SK-N-MC (cell line): ENCODE data around the gene CD59.
"Not testable (repeated sequence)": the region's sequence is repeated elsewhere in the genome, so short reads cannot be mapped to it uniquely, and the experiment has no call there.

Experiments
- DNase-seq: peaks from one replicate; pipeline ENCODE4 v3.0.0-alpha.2; 2011; ENCODE audit warnings: low read depth, low spot score
- H3K27ac ChIP-seq: fragments of 200-600 bp; sonication (generic); 2 replicates; pipeline ENCODE4 v1.5.1; 2016; ENCODE audit warnings: mixed run types
- H3K36me3 ChIP-seq: fragments of 200-600 bp; sonication (generic); 2 replicates; pipeline ENCODE4 v1.6.1; 2017; ENCODE audit warnings: antibody characterized with exemption, low read length, mixed read lengths; ENCODE audit not compliant: insufficient read depth
- H3K4me3 ChIP-seq: fragments of 200-600 bp; sonication (generic); 2 replicates; pipeline ENCODE4 v1.5.1; 2016
- H3K9ac ChIP-seq: fragments of 200-600 bp; sonication (generic); 2 replicates; pipeline ENCODE4 v1.8.0; 2017; ENCODE audit warnings: mixed run types, mixed read lengths; ENCODE audit not compliant: insufficient read length
- H3K9me3 ChIP-seq: fragments of 200-600 bp; sonication (generic); 2 replicates; pipeline ENCODE4 v1.6.1; 2017; ENCODE audit warnings: low read depth, mild to moderate bottlenecking, antibody characterized with exemption, low read length, moderate library complexity, mixed read lengths
- EZH2 ChIP-seq: fragments of 200-600 bp; sonication (generic); IDR thresholded peaks from one replicate; pipeline ENCODE4 v1.6.1; 2017; ENCODE audit warnings: antibody characterized with exemption
- FOXP2 ChIP-seq: optimal IDR thresholded peaks from 2 replicates; pipeline ENCODE3; 2011; ENCODE audit warnings: mild to moderate bottlenecking, moderate library complexity; ENCODE audit not compliant: insufficient read depth; ENCODE audit errors: extremely low read length, control extremely low read depth
- POLR2AphosphoS5 ChIP-seq: IDR thresholded peaks from 2 replicates; pipeline ENCODE4 v1.6.1; 2012; ENCODE audit warnings: mild to moderate bottlenecking, low read depth, low read length, borderline replicate concordance

The CD59 gene

GRCh38 chr11:33713151-33713855 is 22.9 kb downstream of the CD59 start:
- no peak overlapping the region for H3K9ac ChIP-seq
- no peak for TF ChIP-seq POLR2AphosphoS5
- TF ChIP-seq FOXP2, result no peak
- no peak for TF ChIP-seq EZH2
- H3K36me3 ChIP-seq, result peaks cover 22% of the 10 kb centered on the region; the same call in 1 of the 2 replicates
- DNase-seq, result no peak
- H3K9me3 ChIP-seq, result no peaks in the 10 kb centered on the region
- H3K27ac ChIP-seq, result no peak overlapping the region; the same call in 1 of the 2 replicates
- H3K4me3 ChIP-seq, result no peak overlapping the region

GRCh38 chr11:33712436-33712835 is 23.8 kb downstream of the CD59 start:
- Histone ChIP-seq H3K27ac (no peak overlapping the region), H3K9me3 (no peaks in the 10 kb centered on the region), H3K36me3 (peaks cover 19% of the 10 kb centered on the region; the same call in 1 of the 2 replicates), H3K4me3 (no peak overlapping the region), H3K9ac (no peak overlapping the region)
- TF ChIP-seq POLR2AphosphoS5, result no peak
- no peak for TF ChIP-seq EZH2
- TF ChIP-seq FOXP2, result no peak
- DNase-seq, result no peak

GRCh38 chr11:33709466-33709865 is 26.8 kb downstream of the CD59 start:
- Histone ChIP-seq H3K9me3 (no peaks in the 10 kb centered on the region), H3K27ac (no peak overlapping the region), H3K36me3 (peaks cover 14% of the 10 kb centered on the region; the same call in 1 of the 2 replicates), H3K9ac (no peak overlapping the region), H3K4me3 (no peak overlapping the region)
- TF ChIP-seq POLR2AphosphoS5 (no peak), EZH2 (no peak), FOXP2 (no peak)
- DNase-seq, result no peak

GRCh38 chr11:33708985-33709384 is 27.2 kb downstream of the CD59 start:
- DNase-seq, result no peak
- Histone ChIP-seq H3K27ac (no peak overlapping the region), H3K36me3 (peaks cover 12% of the 10 kb centered on the region; the same call in 1 of the 2 replicates), H3K9ac (no peak overlapping the region), H3K9me3 (no peaks in the 10 kb centered on the region), H3K4me3 (no peak overlapping the region)
- TF ChIP-seq FOXP2 (no peak), EZH2 (no peak), POLR2AphosphoS5 (no peak)

GRCh38 chr11:33707831-33708230 is 28.4 kb downstream of the CD59 start:
- not testable (repeated sequence) for H3K9me3 ChIP-seq, H3K9ac ChIP-seq, H3K27ac ChIP-seq, H3K4me3 ChIP-seq, DNase-seq
- H3K36me3 ChIP-seq, result peaks cover 10% of the 10 kb centered on the region; the same call in 1 of the 2 replicates

- Histone ChIP-seq H3K9ac (no peak overlapping the region), H3K36me3 (peaks cover 10% of the 10 kb centered on the region; the same call in 1 of the 2 replicates), H3K27ac (no peak overlapping the region), H3K9me3 (no peaks in the 10 kb centered on the region), H3K4me3 (no peak overlapping the region)
- TF ChIP-seq POLR2AphosphoS5, result no peak
- no peak for TF ChIP-seq EZH2
- TF ChIP-seq FOXP2, result no peak
- no peak for DNase-seq
Observed at GRCh38 chr11:33706966-33707365, 29.3 kb downstream of the CD59 start.

GRCh38 chr11:33706546-33706945 is 29.7 kb downstream of the CD59 start:
- Histone ChIP-seq H3K27ac (no peak overlapping the region), H3K9ac (no peak overlapping the region), H3K36me3 (peaks cover 10% of the 10 kb centered on the region; the same call in 1 of the 2 replicates), H3K4me3 (no peak overlapping the region), H3K9me3 (no peaks in the 10 kb centered on the region)
- no peak for DNase-seq
- no peak for TF ChIP-seq EZH2
- TF ChIP-seq POLR2AphosphoS5, result no peak
- TF ChIP-seq FOXP2, result no peak

- Histone ChIP-seq H3K9ac (no peak overlapping the region), H3K27ac (no peak overlapping the region), H3K4me3 (no peak overlapping the region), H3K9me3 (no peaks in the 10 kb centered on the region), H3K36me3 (peaks cover 3% of the 10 kb centered on the region; the same call in 1 of the 2 replicates)
- no peak for DNase-seq
- TF ChIP-seq FOXP2, result no peak
- no peak for TF ChIP-seq POLR2AphosphoS5
- no peak for TF ChIP-seq EZH2
Observed at GRCh38 chr11:33704240-33705002, 31.8 kb downstream of the CD59 start.
